Vagina (tissue), 2 donors: ENCODE data around the gene PBX1.

Source experiments
- CTCF ChIP-seq, 3 experiments: fragments of 450-650 bp in 2 of 3; fragments of 200-600 bp in 1 of 3; sonication (generic) in 1 of 3; IDR thresholded peaks; one replicate each; pipeline ENCODE4 v1.5.1; 2017 to 2019; ENCODE audit warnings: antibody characterized with exemption in 3 of 3, mild to moderate bottlenecking in 2 of 3, moderate library complexity in 2 of 3
- POLR2A ChIP-seq, 2 donors: fragments of 450-650 bp; IDR thresholded peaks; one replicate each; pipeline ENCODE4 v1.6.1; 2017; ENCODE audit warnings: antibody characterized with exemption in 2 of 2, mild to moderate bottlenecking in 2 of 2, moderate library complexity in 2 of 2
- POLR2AphosphoS5 ChIP-seq, 2 donors: sonication (generic); formaldehyde crosslinking; IDR thresholded peaks; one replicate each; pipeline ENCODE4 v1.9.0; 2017; ENCODE audit warnings: antibody characterized with exemption in 2 of 2, mild to moderate bottlenecking in 2 of 2, low read depth in 1 of 2; ENCODE audit not compliant: insufficient read depth in 1 of 2

GRCh38 chr1:164653705-164654104, 94.7 kb downstream of the PBX1 start:
- TF ChIP-seq POLR2A (IDR thresholded peaks at IDR 0.05) (no peak), CTCF (IDR thresholded peaks at IDR 0.05) (no peak), POLR2AphosphoS5 (IDR thresholded peaks at IDR 0.05; ENCODE audit: insufficient read depth in 1 of 2, low read depth in 1 of 2) (no peak)
